GM23338 (cell line): Measurements from ENCODE around the gene HPS4. TPM values are rescaled to one million over a fixed set of nuclear protein-coding genes. Genes with fewer than 3 reads are reported as not detected.

ENCODE experiments used
- EZH2 ChIP-seq: fragments of 200-600 bp; sonication (generic); IDR thresholded peaks from one replicate; pipeline ENCODE4 v1.8.0; 2017; ENCODE audit warnings: antibody characterized with exemption, mild to moderate bottlenecking, low read depth; ENCODE audit not compliant: unreplicated experiment
- STAT1 ChIP-seq: IDR thresholded peaks from one replicate; pipeline ENCODE4 v1.6.1; 2016; ENCODE audit warnings: antibody characterized with exemption; ENCODE audit not compliant: unreplicated experiment
- ZNF114 ChIP-seq: fragments of 250-450 bp; sonication (Bioruptor Pico); IDR thresholded peaks from 2 replicates; pipeline ENCODE4 v1.5.0; 2020; ENCODE audit warnings: mild to moderate bottlenecking, moderate library complexity
- ZNF331 ChIP-seq: fragments of 250-450 bp; sonication (Bioruptor Pico); IDR thresholded peaks from 2 replicates; pipeline ENCODE4 v1.5.0; 2020; ENCODE audit warnings: low read depth, mild to moderate bottlenecking, moderate library complexity
- polyA plus RNA-seq: library from polyadenylated mRNA; unstranded; fragments of >200 nt; fragmentation: Nextera tagmentation; extraction: Ambion mirVana; gene quantifications from 2 replicates; pipeline ENCODE4 v1.2.1, GENCODE V29; 2016
- total RNA-seq: library from RNA; depleted of rRNA; stranded (reverse); fragments of >200 nt; shearing (Covaris generic); gene quantifications from 2 replicates; pipeline ENCODE4 v1.2.3, GENCODE V29; 2014
- TF ChIP-seq, protein P1 (sequence below): IDR thresholded peaks from one replicate; pipeline ENCODE4 v1.6.1; 2018; ENCODE audit warnings: antibody characterized with exemption; ENCODE audit not compliant: unreplicated experiment
- TF ChIP-seq, protein P2 (sequence below): fragments of 250-450 bp; sonication (Bioruptor Pico); IDR thresholded peaks from 2 replicates; pipeline ENCODE4 v1.5.0; 2020; ENCODE audit warnings: mild to moderate bottlenecking, moderate library complexity

HPS4 gene
- total and polyA plus RNA-seq, 2 experiments from 2014 or later = 20.3 to 49.4 TPM

DNA sequence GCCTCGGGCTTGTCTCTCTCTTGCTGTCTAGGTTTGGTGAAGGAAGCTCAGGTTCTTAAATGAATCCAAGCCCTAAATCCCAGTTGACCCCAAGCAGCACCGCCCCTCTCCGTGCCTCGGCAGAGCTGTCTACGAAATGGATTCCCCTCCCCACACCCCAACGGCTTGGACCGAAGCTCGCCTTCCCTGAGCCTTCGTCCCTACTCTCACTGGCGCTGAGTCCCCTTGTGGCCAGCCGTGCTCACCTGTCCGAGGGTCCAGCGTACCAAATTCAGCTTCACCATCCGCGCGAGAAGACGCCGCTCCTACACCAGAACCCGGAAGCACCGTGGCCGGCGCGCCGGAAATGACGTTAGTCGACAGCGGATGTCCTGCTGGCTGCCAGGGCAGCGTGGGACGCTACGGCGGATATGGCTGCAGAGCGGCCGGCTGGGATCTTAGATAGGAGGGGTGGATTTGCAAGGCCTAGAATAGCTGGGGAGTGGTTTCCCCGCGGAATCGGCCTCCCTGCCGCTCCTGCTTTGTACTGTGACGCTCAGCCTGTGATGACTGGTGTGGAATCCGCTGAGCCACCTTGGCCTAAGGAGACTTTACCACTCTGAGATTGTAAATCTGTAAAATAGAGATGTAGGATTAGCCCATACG is 28.7 kb upstream of the HPS4 start, which contains the start of gene TFIP11 (continued):
- TF ChIP-seq, protein P1, sequence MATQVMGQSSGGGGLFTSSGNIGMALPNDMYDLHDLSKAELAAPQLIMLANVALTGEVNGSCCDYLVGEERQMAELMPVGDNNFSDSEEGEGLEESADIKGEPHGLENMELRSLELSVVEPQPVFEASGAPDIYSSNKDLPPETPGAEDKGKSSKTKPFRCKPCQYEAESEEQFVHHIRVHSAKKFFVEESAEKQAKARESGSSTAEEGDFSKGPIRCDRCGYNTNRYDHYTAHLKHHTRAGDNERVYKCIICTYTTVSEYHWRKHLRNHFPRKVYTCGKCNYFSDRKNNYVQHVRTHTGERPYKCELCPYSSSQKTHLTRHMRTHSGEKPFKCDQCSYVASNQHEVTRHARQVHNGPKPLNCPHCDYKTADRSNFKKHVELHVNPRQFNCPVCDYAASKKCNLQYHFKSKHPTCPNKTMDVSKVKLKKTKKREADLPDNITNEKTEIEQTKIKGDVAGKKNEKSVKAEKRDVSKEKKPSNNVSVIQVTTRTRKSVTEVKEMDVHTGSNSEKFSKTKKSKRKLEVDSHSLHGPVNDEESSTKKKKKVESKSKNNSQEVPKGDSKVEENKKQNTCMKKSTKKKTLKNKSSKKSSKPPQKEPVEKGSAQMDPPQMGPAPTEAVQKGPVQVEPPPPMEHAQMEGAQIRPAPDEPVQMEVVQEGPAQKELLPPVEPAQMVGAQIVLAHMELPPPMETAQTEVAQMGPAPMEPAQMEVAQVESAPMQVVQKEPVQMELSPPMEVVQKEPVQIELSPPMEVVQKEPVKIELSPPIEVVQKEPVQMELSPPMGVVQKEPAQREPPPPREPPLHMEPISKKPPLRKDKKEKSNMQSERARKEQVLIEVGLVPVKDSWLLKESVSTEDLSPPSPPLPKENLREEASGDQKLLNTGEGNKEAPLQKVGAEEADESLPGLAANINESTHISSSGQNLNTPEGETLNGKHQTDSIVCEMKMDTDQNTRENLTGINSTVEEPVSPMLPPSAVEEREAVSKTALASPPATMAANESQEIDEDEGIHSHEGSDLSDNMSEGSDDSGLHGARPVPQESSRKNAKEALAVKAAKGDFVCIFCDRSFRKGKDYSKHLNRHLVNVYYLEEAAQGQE = no peak
- no peak for TF ChIP-seq ZNF331 (CRISPR knock-in tag)
- TF ChIP-seq, protein P2, sequence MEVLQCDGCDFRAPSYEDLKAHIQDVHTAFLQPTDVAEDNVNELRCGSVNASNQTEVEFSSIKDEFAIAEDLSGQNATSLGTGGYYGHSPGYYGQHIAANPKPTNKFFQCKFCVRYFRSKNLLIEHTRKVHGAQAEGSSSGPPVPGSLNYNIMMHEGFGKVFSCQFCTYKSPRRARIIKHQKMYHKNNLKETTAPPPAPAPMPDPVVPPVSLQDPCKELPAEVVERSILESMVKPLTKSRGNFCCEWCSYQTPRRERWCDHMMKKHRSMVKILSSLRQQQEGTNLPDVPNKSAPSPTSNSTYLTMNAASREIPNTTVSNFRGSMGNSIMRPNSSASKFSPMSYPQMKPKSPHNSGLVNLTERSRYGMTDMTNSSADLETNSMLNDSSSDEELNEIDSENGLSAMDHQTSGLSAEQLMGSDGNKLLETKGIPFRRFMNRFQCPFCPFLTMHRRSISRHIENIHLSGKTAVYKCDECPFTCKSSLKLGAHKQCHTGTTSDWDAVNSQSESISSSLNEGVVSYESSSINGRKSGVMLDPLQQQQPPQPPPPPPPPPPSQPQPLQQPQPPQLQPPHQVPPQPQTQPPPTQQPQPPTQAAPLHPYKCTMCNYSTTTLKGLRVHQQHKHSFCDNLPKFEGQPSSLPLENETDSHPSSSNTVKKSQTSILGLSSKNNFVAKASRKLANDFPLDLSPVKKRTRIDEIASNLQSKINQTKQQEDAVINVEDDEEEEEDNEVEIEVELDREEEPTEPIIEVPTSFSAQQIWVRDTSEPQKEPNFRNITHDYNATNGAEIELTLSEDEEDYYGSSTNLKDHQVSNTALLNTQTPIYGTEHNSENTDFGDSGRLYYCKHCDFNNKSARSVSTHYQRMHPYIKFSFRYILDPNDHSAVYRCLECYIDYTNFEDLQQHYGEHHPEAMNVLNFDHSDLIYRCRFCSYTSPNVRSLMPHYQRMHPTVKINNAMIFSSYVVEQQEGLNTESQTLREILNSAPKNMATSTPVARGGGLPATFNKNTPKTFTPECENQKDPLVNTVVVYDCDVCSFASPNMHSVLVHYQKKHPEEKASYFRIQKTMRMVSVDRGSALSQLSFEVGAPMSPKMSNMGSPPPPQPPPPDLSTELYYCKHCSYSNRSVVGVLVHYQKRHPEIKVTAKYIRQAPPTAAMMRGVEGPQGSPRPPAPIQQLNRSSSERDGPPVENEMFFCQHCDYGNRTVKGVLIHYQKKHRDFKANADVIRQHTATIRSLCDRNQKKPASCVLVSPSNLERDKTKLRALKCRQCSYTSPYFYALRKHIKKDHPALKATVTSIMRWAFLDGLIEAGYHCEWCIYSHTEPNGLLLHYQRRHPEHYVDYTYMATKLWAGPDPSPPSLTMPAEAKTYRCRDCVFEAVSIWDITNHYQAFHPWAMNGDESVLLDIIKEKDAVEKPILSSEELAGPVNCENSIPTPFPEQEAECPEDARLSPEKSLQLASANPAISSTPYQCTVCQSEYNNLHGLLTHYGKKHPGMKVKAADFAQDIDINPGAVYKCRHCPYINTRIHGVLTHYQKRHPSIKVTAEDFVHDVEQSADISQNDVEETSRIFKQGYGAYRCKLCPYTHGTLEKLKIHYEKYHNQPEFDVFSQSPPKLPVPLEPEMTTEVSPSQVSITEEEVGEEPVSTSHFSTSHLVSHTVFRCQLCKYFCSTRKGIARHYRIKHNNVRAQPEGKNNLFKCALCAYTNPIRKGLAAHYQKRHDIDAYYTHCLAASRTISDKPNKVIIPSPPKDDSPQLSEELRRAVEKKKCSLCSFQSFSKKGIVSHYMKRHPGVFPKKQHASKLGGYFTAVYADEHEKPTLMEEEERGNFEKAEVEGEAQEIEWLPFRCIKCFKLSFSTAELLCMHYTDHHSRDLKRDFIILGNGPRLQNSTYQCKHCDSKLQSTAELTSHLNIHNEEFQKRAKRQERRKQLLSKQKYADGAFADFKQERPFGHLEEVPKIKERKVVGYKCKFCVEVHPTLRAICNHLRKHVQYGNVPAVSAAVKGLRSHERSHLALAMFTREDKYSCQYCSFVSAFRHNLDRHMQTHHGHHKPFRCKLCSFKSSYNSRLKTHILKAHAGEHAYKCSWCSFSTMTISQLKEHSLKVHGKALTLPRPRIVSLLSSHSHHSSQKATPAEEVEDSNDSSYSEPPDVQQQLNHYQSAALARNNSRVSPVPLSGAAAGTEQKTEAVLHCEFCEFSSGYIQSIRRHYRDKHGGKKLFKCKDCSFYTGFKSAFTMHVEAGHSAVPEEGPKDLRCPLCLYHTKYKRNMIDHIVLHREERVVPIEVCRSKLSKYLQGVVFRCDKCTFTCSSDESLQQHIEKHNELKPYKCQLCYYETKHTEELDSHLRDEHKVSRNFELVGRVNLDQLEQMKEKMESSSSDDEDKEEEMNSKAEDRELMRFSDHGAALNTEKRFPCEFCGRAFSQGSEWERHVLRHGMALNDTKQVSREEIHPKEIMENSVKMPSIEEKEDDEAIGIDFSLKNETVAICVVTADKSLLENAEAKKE (CRISPR knock-in tag) = no peak
- TF ChIP-seq EZH2 = no peak
- TF ChIP-seq ZNF114 (CRISPR knock-in tag) = no peak
- no peak for TF ChIP-seq STAT1
